Esophagus squamous epithelium (tissue), 4 donors: Measurements from ENCODE around the gene BRME1.

ENCODE experiments used
- CTCF ChIP-seq, 6 experiments: fragments of 450-650 bp in 4 of 6; fragments of 200-600 bp in 2 of 6; sonication (generic) in 2 of 6; IDR thresholded peaks; one replicate each; pipeline ENCODE4 v1.5.1; 2016 to 2019; ENCODE audit warnings: antibody characterized with exemption in 6 of 6, mild to moderate bottlenecking in 4 of 6, moderate library complexity in 4 of 6
- POLR2A ChIP-seq, 4 donors: fragments of 450-650 bp; IDR thresholded peaks; one replicate each; pipeline ENCODE4 v1.6.1; 2017; ENCODE audit warnings: antibody characterized with exemption in 4 of 4, mild to moderate bottlenecking in 4 of 4, moderate library complexity in 3 of 4

GRCh38 chr19:13920524-13920923 is 14.6 kb upstream of the BRME1 start:
- no peak for TF ChIP-seq POLR2A (IDR thresholded peaks at IDR 0.05)
- no peak for TF ChIP-seq CTCF (IDR thresholded peaks at IDR 0.05)
